AG04449 (cell line): Measurements from ENCODE around the gene CBR3.
A peak's percentile ranks its signal among the peaks of the same experiment; 100 is the strongest.

Source experiments
- CTCF ChIA-PET: fragments of 350-600 bp; formaldehyde crosslinking; extraction: SDS; loops from one replicate; lab custom pipeline; 2021; ENCODE audit warnings: antibody characterized with exemption; lab: Yijun Ruan, JAX
- POLR2A ChIA-PET: fragments of 400-600, 350-600 bp; formaldehyde crosslinking; extraction: SDS; loops from one replicate; lab custom pipeline; 2020; ENCODE audit warnings: antibody characterized with exemption, inconsistent platforms; lab: Yijun Ruan, JAX
- DNase-seq: peaks from one replicate; pipeline ENCODE4 v3.0.0-alpha.2; 2010; ENCODE audit warnings: low read depth, low spot score
- H3K4me3 ChIP-seq: 2 replicates; pipeline ENCODE4 v1.5.1; 2011; ENCODE audit warnings: low read depth, mild to moderate bottlenecking, control low read depth, low read length
- TF ChIP-seq, protein P1 (sequence below): IDR thresholded peaks from one replicate; pipeline ENCODE4 v1.5.1; 2011; ENCODE audit warnings: mild to moderate bottlenecking, moderate library complexity, low read length, control low read depth, inconsistent platforms; ENCODE audit not compliant: insufficient read depth; ENCODE audit errors: missing control alignments

Gene CBR3

DNA sequence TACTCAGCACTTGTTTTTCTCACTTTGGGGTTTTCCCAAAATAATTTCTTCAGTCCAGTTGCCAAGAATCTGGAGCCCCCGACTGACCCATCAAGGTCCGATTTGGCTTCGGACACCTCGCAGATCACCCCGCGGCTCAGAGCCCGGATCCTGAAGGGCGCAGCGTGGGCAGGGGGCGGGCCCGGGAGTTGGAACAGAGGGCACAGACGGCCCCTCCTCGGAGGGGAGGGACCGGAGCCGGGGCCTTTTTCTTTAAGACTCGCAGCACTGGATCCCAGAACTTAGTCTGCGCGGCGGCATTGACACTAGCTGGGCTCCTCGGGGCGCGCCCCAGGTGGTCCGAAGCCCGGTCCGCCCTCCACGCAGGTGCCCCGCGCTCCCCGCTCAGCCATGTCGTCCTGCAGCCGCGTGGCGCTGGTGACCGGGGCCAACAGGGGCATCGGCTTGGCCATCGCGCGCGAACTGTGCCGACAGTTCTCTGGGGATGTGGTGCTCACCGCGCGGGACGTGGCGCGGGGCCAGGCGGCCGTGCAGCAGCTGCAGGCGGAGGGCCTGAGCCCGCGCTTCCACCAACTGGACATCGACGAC lies at the start of gene CBR3:
CBR3 (plus strand) TSS at position 277 of the 588 bp plus-strand sequence; CDS start at position 391, 114 bp downstream.
- TF ChIP-seq, protein P1, sequence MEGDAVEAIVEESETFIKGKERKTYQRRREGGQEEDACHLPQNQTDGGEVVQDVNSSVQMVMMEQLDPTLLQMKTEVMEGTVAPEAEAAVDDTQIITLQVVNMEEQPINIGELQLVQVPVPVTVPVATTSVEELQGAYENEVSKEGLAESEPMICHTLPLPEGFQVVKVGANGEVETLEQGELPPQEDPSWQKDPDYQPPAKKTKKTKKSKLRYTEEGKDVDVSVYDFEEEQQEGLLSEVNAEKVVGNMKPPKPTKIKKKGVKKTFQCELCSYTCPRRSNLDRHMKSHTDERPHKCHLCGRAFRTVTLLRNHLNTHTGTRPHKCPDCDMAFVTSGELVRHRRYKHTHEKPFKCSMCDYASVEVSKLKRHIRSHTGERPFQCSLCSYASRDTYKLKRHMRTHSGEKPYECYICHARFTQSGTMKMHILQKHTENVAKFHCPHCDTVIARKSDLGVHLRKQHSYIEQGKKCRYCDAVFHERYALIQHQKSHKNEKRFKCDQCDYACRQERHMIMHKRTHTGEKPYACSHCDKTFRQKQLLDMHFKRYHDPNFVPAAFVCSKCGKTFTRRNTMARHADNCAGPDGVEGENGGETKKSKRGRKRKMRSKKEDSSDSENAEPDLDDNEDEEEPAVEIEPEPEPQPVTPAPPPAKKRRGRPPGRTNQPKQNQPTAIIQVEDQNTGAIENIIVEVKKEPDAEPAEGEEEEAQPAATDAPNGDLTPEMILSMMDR: no peak
- ChIA-PET CTCF (interaction anchor here (3.0 kb wide), 1 partner anchor 22 kb away, joined by 11 read pairs; no protein-coding TSS in a partner anchor), POLR2A (interaction anchor here (1.3 to 1.9 kb wide), 2 partner anchors 75 to 185 kb away, joined by 3 to 10 read pairs; partner anchors contain the start of gene MORC3)
- no peak for DNase-seq
- peak within 1 kb of the TSS; percentile 76 for H3K4me3 ChIP-seq

DNA sequence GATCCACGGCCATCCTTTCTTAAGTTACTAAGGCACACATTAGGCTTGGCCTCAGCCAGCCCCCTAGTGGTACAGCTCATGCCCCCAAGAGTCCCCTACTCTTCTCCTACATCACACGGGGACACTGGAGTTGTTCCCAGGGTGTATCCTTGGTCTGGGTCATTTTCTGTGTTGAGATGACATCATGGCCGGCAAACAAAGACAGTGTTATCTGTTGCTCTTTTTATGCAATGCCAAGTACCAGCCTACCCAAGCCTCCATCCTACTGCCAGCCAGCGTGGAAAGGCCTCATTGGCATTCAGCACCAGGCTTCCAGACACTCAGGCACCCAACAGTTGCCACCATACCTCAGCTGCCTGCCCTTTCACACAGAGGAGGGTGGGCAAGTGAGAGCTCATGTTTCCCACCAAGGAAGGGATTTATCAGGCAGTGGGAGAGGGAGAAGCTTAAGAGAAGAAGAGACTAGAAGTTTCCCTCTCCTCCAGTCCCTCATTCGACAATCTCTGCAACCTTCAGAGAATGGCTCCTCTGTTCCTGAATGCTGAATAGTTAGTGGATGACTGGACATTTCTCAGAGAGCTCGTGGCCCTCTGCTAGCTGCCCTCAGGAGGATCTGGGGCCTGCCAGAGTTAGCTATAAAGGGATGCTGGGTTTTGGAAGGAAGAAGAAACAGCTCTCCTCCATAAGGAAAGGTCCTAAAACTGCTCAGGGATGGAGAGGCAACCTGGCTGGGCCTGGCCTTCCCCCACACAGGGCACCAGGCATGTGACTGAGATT lies 47.3 kb upstream of the CBR3 start:
- ChIA-PET CTCF (interaction anchor here (0.8 to 1.3 kb wide), 4 partner anchors 9 to 36 kb away, joined by 3 to 4 read pairs (median 3); no protein-coding TSS in a partner anchor), POLR2A (no interaction called here)
- DNase-seq: no peak
- TF ChIP-seq, protein P1: no peak
- H3K4me3 ChIP-seq: no peak overlapping the region

DNA sequence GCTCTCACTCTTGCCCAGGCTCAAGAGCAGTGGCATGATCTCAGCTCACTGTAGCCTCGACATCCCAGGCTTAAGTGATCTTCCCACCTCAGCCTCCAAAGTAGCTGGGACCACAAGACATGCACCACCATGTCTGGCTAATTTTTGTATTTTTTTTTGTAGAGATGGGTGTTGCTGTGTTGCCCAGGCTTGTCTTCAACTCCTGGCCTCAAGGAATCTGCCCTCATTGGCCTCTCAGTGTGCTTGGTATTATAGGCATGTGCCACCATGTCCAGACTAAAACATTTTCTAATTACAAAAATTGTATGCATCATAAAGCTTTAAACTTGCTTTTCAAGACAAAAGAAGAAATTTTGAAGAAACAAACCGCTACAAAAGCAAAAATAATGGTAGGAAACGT lies 44.9 kb upstream of the CBR3 start:
- no peak for DNase-seq
- no peak overlapping the region for H3K4me3 ChIP-seq
- ChIA-PET CTCF (no interaction called here), POLR2A (no interaction called here)
- TF ChIP-seq, protein P1: no peak

DNA sequence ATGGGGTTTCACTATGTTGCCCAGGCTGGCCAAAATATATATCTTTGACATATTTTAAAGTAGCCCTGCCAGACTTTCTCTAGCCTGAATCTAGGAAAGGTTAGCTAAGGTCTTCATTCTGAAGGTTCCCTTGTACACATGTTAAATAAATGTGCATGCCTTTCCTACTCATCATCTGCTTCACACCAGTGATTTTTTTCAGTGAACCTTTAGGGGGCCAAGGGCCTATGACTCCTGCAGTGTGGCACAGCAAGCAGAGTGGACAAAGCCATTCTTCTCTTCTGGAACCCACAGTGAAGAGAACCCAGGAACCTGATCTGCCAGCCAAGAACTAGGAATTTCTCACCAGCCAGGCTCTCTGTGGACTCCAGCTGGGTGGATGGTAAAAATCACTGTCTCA lies 42.2 kb upstream of the CBR3 start:
- POLR2A ChIA-PET: no interaction called here
- no peak overlapping the region for H3K4me3 ChIP-seq
- TF ChIP-seq, protein P1: no peak
- no peak for DNase-seq
- CTCF ChIA-PET: interaction anchor here (1.2 kb wide), 2 partner anchors 10 to 15 kb away, joined by 3 to 4 read pairs; no protein-coding TSS in a partner anchor

DNA sequence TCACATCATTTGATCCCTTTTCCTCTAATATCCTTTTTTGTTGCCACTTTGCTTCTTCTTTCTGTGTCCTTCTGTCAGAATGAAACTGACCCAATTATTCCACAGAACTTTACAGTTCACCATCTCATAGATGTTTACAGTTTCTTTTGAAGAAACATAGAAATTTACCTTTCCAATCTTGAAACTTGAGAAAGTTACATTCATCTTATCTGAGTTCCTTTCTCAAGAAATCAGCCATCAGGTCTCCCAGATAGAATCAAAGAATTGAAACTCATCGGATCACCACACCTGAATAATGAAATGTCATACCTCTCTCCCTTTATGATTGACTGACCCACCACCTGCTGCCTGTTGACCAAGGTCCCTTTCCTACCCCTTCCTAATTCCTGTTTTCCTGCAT lies 41.4 kb upstream of the CBR3 start:
- POLR2A ChIA-PET: no interaction called here
- CTCF ChIA-PET: no interaction called here
- TF ChIP-seq, protein P1: no peak
- no peak overlapping the region for H3K4me3 ChIP-seq
- DNase-seq: no peak
